ENCODE measurements around the gene ANKRD9. TPM values are rescaled to one million over a fixed set of nuclear protein-coding genes. Genes with fewer than 3 reads are reported as not detected.

The ANKRD9 gene
- total and polyA plus RNA-seq, 2 of the 13 experiments (the other 11 are each of a cell fraction or from before 2014, with no cell fraction given) = 10.0 to 15.0 TPM

DNA sequence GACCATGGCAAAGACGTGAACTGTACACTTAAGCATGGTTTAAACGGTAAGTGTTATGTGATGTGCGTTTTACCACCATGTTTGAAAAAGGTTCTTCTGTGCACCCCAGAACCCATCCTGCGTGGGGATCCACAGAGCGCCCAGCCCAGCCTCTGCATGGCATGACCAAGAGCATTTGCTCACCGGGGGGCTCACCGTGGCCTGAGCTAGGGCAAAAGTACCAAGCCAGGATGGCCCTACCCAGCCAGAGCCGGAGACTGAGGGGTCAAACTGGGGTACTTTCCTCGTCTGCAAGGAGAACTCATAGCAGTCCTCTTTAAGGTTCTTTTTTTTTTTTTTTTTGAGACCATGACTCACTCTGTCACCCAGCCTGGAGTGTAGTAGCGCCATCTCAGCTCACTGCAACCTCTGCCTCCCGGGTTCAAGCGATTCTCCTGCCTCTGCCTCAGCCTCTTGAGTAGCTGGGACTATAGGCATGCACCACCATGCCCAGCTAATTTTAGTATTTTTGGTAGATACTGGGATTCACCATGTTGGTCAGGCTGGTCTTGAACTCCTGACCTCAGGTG is 16.4 kb upstream of the ANKRD9 start:
- Histone ChIP-seq H3K36me3 (replicated peaks in 1 of 2; ENCODE audit: control insufficient read depth in 1 of 2, insufficient read depth in 2 of 2, low read length in 2 of 2) (no peaks in the 10 kb centered on the region), H3K27ac (ENCODE audit: extremely low read length, insufficient read depth, low read length) (no peak overlapping the region), H3K9me3 (ENCODE audit: low read length) (no peaks in the 10 kb centered on the region), H4K20me1 (ENCODE audit: insufficient read depth, low read length) (no peaks in the 10 kb centered on the region), H3K9ac (ENCODE audit: insufficient read depth, low read depth, low read length) (peak overlapping the region; percentile 55; the same call in 1 of the 2 replicates), H3K4me1 (ENCODE audit: insufficient read depth, low read length) (peaks cover 49% of the 10 kb centered on the region), H2AFZ (ENCODE audit: low read length) (no peak overlapping the region), H3K27me3 (ENCODE audit: control insufficient read depth in 1 of 2, insufficient read depth in 2 of 2, low read length in 2 of 2) (no peaks in the 10 kb centered on the region; a peak in 1 of 5 replicates), H3K4me2 (ENCODE audit: low read depth, low read length) (peak overlapping the region; percentile 99), H3K79me2 (ENCODE audit: insufficient read depth, low read length) (no peaks in the 10 kb centered on the region), H3K4me3 (replicated peaks in 1 of 3; ENCODE audit: insufficient read depth in 1 of 3, low read depth in 2 of 3, low read length in 3 of 3) (peak overlapping the region in 2 of 3 experiments; percentile 18 to 75; a peak in 2 of 6 replicates)
- ChIA-PET CTCF (ENCODE audit: low intra/inter-chr PET ratio, low total read pairs) (no interaction called here), POLR2A (interaction anchor here (1.7 to 2.7 kb wide), 5 partner anchors 13 to 60 kb away, joined by 4 to 102 read pairs (median 14); no protein-coding TSS in a partner anchor)
- intact Hi-C loops (cut with micrococcal nuclease; ENCODE audit: unreplicated experiment) = no loop called here
- BruUV-seq (replicated peaks) = no TSS peak
- in situ Hi-C loops (cut with HindIII; ENCODE audit: extremely low pct_ligation_motif_present, low pct_unique_long_range_greater_than_20kb) = no loop called here
- no peak for DNase-seq (ENCODE audit: low spot score)
- ATAC-seq = no peak
- 72% methylated on average over 12 of the region's 12 CpGs for WGBS (ENCODE audit: low lambda C conversion rate)
- no peak for FAIRE-seq
- TF ChIP-seq MED1 (CRISPR knock-in tag; IDR thresholded peaks at IDR 0.05) = no peak
- TF ChIP-seq, protein P1, sequence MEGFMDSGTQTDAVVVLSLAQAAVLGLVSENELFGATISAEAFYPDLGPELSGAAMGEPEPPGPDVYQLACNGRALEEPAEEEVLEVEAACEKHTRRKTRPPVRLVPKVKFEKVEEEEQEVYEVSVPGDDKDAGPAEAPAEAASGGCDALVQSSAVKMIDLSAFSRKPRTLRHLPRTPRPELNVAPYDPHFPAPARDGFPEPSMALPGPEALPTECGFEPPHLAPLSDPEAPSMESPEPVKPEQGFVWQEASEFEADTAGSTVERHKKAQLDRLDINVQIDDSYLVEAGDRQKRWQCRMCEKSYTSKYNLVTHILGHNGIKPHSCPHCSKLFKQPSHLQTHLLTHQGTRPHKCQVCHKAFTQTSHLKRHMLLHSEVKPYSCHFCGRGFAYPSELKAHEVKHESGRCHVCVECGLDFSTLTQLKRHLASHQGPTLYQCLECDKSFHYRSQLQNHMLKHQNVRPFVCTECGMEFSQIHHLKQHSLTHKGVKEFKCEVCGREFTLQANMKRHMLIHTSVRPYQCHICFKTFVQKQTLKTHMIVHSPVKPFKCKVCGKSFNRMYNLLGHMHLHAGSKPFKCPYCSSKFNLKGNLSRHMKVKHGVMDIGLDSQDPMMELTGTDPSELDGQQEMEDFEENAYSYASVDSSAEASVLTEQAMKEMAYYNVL (CRISPR knock-in tag; IDR thresholded peaks at IDR 0.05; ENCODE audit: borderline replicate concordance) = peak; percentile 39; the same call in 1 of the 2 replicates
- no peak for TF ChIP-seq ZNF775 (CRISPR knock-in tag; IDR thresholded peaks at IDR 0.05; ENCODE audit: borderline replicate concordance)
- no peak for TF ChIP-seq AKAP8 (CRISPR knock-in tag; IDR thresholded peaks at IDR 0.05)
- TF ChIP-seq, protein P2, sequence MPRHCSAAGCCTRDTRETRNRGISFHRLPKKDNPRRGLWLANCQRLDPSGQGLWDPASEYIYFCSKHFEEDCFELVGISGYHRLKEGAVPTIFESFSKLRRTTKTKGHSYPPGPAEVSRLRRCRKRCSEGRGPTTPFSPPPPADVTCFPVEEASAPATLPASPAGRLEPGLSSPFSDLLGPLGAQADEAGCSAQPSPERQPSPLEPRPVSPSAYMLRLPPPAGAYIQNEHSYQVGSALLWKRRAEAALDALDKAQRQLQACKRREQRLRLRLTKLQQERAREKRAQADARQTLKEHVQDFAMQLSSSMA (CRISPR knock-in tag; IDR thresholded peaks at IDR 0.05) = no peak
- TF ChIP-seq AHR (CRISPR knock-in tag; IDR thresholded peaks at IDR 0.05) = no peak
- no peak for TF ChIP-seq ATF7-NPFF (CRISPR knock-in tag; IDR thresholded peaks at IDR 0.05; ENCODE audit: low read depth)
- TF ChIP-seq, protein P3, sequence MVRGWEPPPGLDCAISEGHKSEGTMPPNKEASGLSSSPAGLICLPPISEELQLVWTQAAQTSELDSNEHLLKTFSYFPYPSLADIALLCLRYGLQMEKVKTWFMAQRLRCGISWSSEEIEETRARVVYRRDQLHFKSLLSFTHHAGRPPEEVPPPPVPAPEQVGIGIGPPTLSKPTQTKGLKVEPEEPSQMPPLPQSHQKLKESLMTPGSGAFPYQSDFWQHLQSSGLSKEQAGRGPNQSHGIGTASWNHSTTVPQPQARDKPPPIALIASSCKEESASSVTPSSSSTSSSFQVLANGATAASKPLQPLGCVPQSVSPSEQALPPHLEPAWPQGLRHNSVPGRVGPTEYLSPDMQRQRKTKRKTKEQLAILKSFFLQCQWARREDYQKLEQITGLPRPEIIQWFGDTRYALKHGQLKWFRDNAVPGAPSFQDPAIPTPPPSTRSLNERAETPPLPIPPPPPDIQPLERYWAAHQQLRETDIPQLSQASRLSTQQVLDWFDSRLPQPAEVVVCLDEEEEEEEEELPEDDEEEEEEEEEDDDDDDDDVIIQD (CRISPR knock-in tag; IDR thresholded peaks at IDR 0.05; ENCODE audit: low read depth) = no peak
- no peak for TF ChIP-seq SIX1 (CRISPR knock-in tag; IDR thresholded peaks at IDR 0.05; ENCODE audit: borderline replicate concordance)
- no peak for TF ChIP-seq ZNF598 (CRISPR knock-in tag; IDR thresholded peaks at IDR 0.05; ENCODE audit: borderline replicate concordance)
- TF ChIP-seq, protein P4, sequence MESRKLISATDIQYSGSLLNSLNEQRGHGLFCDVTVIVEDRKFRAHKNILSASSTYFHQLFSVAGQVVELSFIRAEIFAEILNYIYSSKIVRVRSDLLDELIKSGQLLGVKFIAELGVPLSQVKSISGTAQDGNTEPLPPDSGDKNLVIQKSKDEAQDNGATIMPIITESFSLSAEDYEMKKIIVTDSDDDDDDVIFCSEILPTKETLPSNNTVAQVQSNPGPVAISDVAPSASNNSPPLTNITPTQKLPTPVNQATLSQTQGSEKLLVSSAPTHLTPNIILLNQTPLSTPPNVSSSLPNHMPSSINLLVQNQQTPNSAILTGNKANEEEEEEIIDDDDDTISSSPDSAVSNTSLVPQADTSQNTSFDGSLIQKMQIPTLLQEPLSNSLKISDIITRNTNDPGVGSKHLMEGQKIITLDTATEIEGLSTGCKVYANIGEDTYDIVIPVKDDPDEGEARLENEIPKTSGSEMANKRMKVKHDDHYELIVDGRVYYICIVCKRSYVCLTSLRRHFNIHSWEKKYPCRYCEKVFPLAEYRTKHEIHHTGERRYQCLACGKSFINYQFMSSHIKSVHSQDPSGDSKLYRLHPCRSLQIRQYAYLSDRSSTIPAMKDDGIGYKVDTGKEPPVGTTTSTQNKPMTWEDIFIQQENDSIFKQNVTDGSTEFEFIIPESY (CRISPR knock-in tag; IDR thresholded peaks at IDR 0.05) = 0 out of 2 replicates have a peak, but pooled peaks have one; percentile 25
- TF ChIP-seq, protein P5, sequence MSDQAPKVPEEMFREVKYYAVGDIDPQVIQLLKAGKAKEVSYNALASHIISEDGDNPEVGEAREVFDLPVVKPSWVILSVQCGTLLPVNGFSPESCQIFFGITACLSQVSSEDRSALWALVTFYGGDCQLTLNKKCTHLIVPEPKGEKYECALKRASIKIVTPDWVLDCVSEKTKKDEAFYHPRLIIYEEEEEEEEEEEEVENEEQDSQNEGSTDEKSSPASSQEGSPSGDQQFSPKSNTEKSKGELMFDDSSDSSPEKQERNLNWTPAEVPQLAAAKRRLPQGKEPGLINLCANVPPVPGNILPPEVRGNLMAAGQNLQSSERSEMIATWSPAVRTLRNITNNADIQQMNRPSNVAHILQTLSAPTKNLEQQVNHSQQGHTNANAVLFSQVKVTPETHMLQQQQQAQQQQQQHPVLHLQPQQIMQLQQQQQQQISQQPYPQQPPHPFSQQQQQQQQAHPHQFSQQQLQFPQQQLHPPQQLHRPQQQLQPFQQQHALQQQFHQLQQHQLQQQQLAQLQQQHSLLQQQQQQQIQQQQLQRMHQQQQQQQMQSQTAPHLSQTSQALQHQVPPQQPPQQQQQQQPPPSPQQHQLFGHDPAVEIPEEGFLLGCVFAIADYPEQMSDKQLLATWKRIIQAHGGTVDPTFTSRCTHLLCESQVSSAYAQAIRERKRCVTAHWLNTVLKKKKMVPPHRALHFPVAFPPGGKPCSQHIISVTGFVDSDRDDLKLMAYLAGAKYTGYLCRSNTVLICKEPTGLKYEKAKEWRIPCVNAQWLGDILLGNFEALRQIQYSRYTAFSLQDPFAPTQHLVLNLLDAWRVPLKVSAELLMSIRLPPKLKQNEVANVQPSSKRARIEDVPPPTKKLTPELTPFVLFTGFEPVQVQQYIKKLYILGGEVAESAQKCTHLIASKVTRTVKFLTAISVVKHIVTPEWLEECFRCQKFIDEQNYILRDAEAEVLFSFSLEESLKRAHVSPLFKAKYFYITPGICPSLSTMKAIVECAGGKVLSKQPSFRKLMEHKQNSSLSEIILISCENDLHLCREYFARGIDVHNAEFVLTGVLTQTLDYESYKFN (CRISPR knock-in tag; conservative IDR thresholded peaks at IDR 0.05) = no peak
